GM13976 (cell line): ENCODE measurements around the gene CBARP.

Experiments
- DNase-seq: peaks from one replicate; pipeline ENCODE4 v3.0.0; 2012; ENCODE audit warnings: low spot score
- CTCF ChIP-seq: IDR thresholded peaks from 2 replicates; pipeline ENCODE4 v1.5.1; 2012; ENCODE audit warnings: borderline replicate concordance, mild to moderate bottlenecking; ENCODE audit not compliant: insufficient read depth; ENCODE audit errors: extremely low read depth, missing control alignments, control extremely low read depth
- in situ Hi-C: fragments of 300-500 bp; cut with MboI; formaldehyde crosslinking; loops from one replicate; pipeline ENCODE4 v1.12.0; 2022; ENCODE audit warnings: low sequenced_read_pairs, mixed read lengths, inconsistent platforms; ENCODE audit not compliant: unreplicated experiment

CBARP gene

GRCh38 chr19:1264801-1265614 lies 27.2 kb upstream of the CBARP start:
- no peak for TF ChIP-seq CTCF
- in situ Hi-C loops = no loop called here
- DNase-seq = peak; percentile 63

- in situ Hi-C loops = no loop called here
- no peak for DNase-seq
- TF ChIP-seq CTCF = no peak
Measured at GRCh38 chr19:1263188-1263587, 25.4 kb upstream of the CBARP start.

GRCh38 chr19:1262623-1263123 lies 24.9 kb upstream of the CBARP start:
- in situ Hi-C loops = no loop called here

GRCh38 chr19:1261798-1262622 lies 24.2 kb upstream of the CBARP start:
- no peak for TF ChIP-seq CTCF
- no peak for DNase-seq
- in situ Hi-C loops = no loop called here

More at GRCh38 chr19:1262623-1263123, 24.9 kb upstream of the CBARP start:
- no peak for TF ChIP-seq CTCF
- DNase-seq = no peak

GRCh38 chr19:1261538-1261797 lies 23.7 kb upstream of the CBARP start:
- in situ Hi-C loops = no loop called here

More at GRCh38 chr19:1261538-1261797, 23.7 kb upstream of the CBARP start:
- no peak for TF ChIP-seq CTCF
- DNase-seq = no peak
